Activated T-helper 1 cell treated with anti-CD3 and anti-CD28 coated beads, Interleukin-12 subunit alpha, Interleukin-12 subunit beta, Interleukin-2, Interleukin-4 antibody, amounts not matched to agents 30 ng/mL and 10 ng/mL and 1 ng/mL, durations not matched to agents 14 hours and 24 hours and 36 hours (primary cell): ENCODE data around the gene VAC14. TPM values are rescaled to one million over a fixed set of nuclear protein-coding genes. Genes with fewer than 3 reads are reported as not detected.
A peak's percentile ranks its signal among the peaks of the same experiment; 100 is the strongest.

Source experiments
- DNase-seq: peaks from one replicate; pipeline ENCODE4 v3.0.0; 2021; ENCODE audit warnings: low spot score
- H3K27ac Mint-ChIP-seq: one replicate; pipeline ENCODE4 v1.8.0; 2021; ENCODE audit warnings: mild to moderate bottlenecking, mixed read lengths
- H3K27me3 Mint-ChIP-seq: one replicate; pipeline ENCODE4 v1.8.0; 2022; ENCODE audit warnings: mild to moderate bottlenecking, moderate library complexity, mixed read lengths; ENCODE audit not compliant: insufficient read depth
- H3K36me3 Mint-ChIP-seq: one replicate; pipeline ENCODE4 v1.8.0; 2021; ENCODE audit warnings: low read depth, mixed read lengths
- H3K4me1 Mint-ChIP-seq: one replicate; pipeline ENCODE4 v1.8.0; 2021; ENCODE audit warnings: low read depth, mixed read lengths
- H3K4me3 Mint-ChIP-seq: one replicate; pipeline ENCODE4 v1.8.0; 2021; ENCODE audit warnings: mild to moderate bottlenecking, moderate library complexity, mixed read lengths
- H3K9me3 Mint-ChIP-seq: one replicate; pipeline ENCODE4 v1.8.0; 2021; ENCODE audit warnings: mixed read lengths
- intact Hi-C: fragments of 100-400 bp; cut with micrococcal nuclease; formaldehyde crosslinking; loops from one replicate; pipeline ENCODE4 v1.15.1; 2024
- total RNA-seq: library from RNA; stranded (reverse); gene quantifications from 2 replicates; pipeline ENCODE4 v1.2.3, GENCODE V29; 2022

The VAC14 gene
- total RNA-seq, 1 donor from 2014 or later, result 37.5 TPM

GRCh38 chr16:70780546-70780945, 20.4 kb downstream of the VAC14 start:
- intact Hi-C loops, result no loop called here
- DNase-seq, result no peak
- Mint-ChIP-seq H3K4me3 (no peak overlapping the region), H3K4me1 (no peaks in the 10 kb centered on the region), H3K9me3 (no peaks in the 10 kb centered on the region), H3K27me3 (no peaks in the 10 kb centered on the region), H3K36me3 (peaks cover 36% of the 10 kb centered on the region), H3K27ac (no peak overlapping the region)

GRCh38 chr16:70779361-70779760, 21.6 kb downstream of the VAC14 start:
- H3K27me3 Mint-ChIP-seq, result no peaks in the 10 kb centered on the region
- intact Hi-C loops, result no loop called here
- H3K4me3 Mint-ChIP-seq, result no peak overlapping the region
- peaks cover 38% of the 10 kb centered on the region for H3K36me3 Mint-ChIP-seq
- DNase-seq, result no peak
- H3K9me3 Mint-ChIP-seq, result no peaks in the 10 kb centered on the region
- no peaks in the 10 kb centered on the region for H3K4me1 Mint-ChIP-seq
- H3K27ac Mint-ChIP-seq, result no peak overlapping the region

GRCh38 chr16:70778901-70779309, 22.1 kb downstream of the VAC14 start:
- intact Hi-C loops, result no loop called here
- peaks cover 34% of the 10 kb centered on the region for H3K36me3 Mint-ChIP-seq
- no peaks in the 10 kb centered on the region for H3K27me3 Mint-ChIP-seq
- H3K4me1 Mint-ChIP-seq, result no peaks in the 10 kb centered on the region
- no peak for DNase-seq
- no peak overlapping the region for H3K27ac Mint-ChIP-seq
- H3K9me3 Mint-ChIP-seq, result no peaks in the 10 kb centered on the region
- H3K4me3 Mint-ChIP-seq, result no peak overlapping the region

GRCh38 chr16:70777973-70778406, 23.0 kb downstream of the VAC14 start:
- Mint-ChIP-seq H3K9me3 (no peaks in the 10 kb centered on the region), H3K27me3 (no peaks in the 10 kb centered on the region), H3K4me3 (no peak overlapping the region), H3K36me3 (peaks cover 28% of the 10 kb centered on the region), H3K27ac (no peak overlapping the region), H3K4me1 (no peaks in the 10 kb centered on the region)
- DNase-seq, result no peak
- intact Hi-C loops, result no loop called here

GRCh38 chr16:70777496-70777895, 23.5 kb downstream of the VAC14 start:
- Mint-ChIP-seq H3K4me3 (no peak overlapping the region), H3K36me3 (peaks cover 23% of the 10 kb centered on the region), H3K27me3 (no peaks in the 10 kb centered on the region), H3K4me1 (no peaks in the 10 kb centered on the region), H3K27ac (no peak overlapping the region), H3K9me3 (no peaks in the 10 kb centered on the region)
- intact Hi-C loops, result no loop called here
- no peak for DNase-seq

GRCh38 chr16:70775399-70775798, 25.6 kb downstream of the VAC14 start:
- H3K36me3 Mint-ChIP-seq, result peaks cover 8% of the 10 kb centered on the region
- DNase-seq, result no peak
- H3K9me3 Mint-ChIP-seq, result no peaks in the 10 kb centered on the region
- no peak overlapping the region for H3K4me3 Mint-ChIP-seq
- no peaks in the 10 kb centered on the region for H3K27me3 Mint-ChIP-seq
- H3K4me1 Mint-ChIP-seq, result peaks cover 9% of the 10 kb centered on the region
- intact Hi-C loops, result no loop called here
- no peak overlapping the region for H3K27ac Mint-ChIP-seq

- intact Hi-C loops, result no loop called here
- no peak overlapping the region for H3K4me3 Mint-ChIP-seq
- H3K36me3 Mint-ChIP-seq, result peaks cover 8% of the 10 kb centered on the region
- H3K9me3 Mint-ChIP-seq, result no peaks in the 10 kb centered on the region
- peaks cover 9% of the 10 kb centered on the region for H3K4me1 Mint-ChIP-seq
- H3K27ac Mint-ChIP-seq, result no peak overlapping the region
- DNase-seq, result no peak
- H3K27me3 Mint-ChIP-seq, result no peaks in the 10 kb centered on the region
Measured at GRCh38 chr16:70774261-70774660, 26.7 kb downstream of the VAC14 start.

GRCh38 chr16:70772493-70772892, 28.5 kb downstream of the VAC14 start:
- H3K4me3 Mint-ChIP-seq, result no peak overlapping the region
- intact Hi-C loops, result no loop called here
- H3K4me1 Mint-ChIP-seq, result peaks cover 9% of the 10 kb centered on the region
- H3K36me3 Mint-ChIP-seq, result peaks cover 4% of the 10 kb centered on the region
- H3K9me3 Mint-ChIP-seq, result no peaks in the 10 kb centered on the region
- no peak for DNase-seq
- no peaks in the 10 kb centered on the region for H3K27me3 Mint-ChIP-seq
- H3K27ac Mint-ChIP-seq, result no peak overlapping the region

- H3K27ac Mint-ChIP-seq, result no peak overlapping the region
- peak; percentile 45 for DNase-seq
- no peak overlapping the region for H3K4me3 Mint-ChIP-seq
- H3K4me1 Mint-ChIP-seq, result peaks cover 9% of the 10 kb centered on the region
- no peaks in the 10 kb centered on the region for H3K27me3 Mint-ChIP-seq
- no peaks in the 10 kb centered on the region for H3K9me3 Mint-ChIP-seq
- intact Hi-C loops, result loop anchor here (1.0 to 2.0 kb wide), 4 partner anchors 34 to 196 kb away; no protein-coding TSS in a partner anchor
- H3K36me3 Mint-ChIP-seq, result peaks cover 4% of the 10 kb centered on the region
Measured at GRCh38 chr16:70770626-70771552, 30.1 kb downstream of the VAC14 start.

GRCh38 chr16:70770291-70770625, 30.7 kb downstream of the VAC14 start:
- no peak for DNase-seq
- H3K36me3 Mint-ChIP-seq, result peaks cover 4% of the 10 kb centered on the region
- peaks cover 9% of the 10 kb centered on the region for H3K4me1 Mint-ChIP-seq
- no peaks in the 10 kb centered on the region for H3K27me3 Mint-ChIP-seq
- no peaks in the 10 kb centered on the region for H3K9me3 Mint-ChIP-seq
- H3K27ac Mint-ChIP-seq, result no peak overlapping the region
- no peak overlapping the region for H3K4me3 Mint-ChIP-seq
- intact Hi-C loops, result loop anchor here (2.0 kb wide), 1 partner anchor 195 kb away; no protein-coding TSS in a partner anchor

GRCh38 chr16:70769761-70770160, 31.2 kb downstream of the VAC14 start:
- intact Hi-C loops, result loop anchor here (2.0 kb wide), 1 partner anchor 195 kb away; no protein-coding TSS in a partner anchor
- no peaks in the 10 kb centered on the region for H3K9me3 Mint-ChIP-seq
- H3K4me1 Mint-ChIP-seq, result peaks cover 9% of the 10 kb centered on the region
- no peaks in the 10 kb centered on the region for H3K27me3 Mint-ChIP-seq
- H3K4me3 Mint-ChIP-seq, result no peak overlapping the region
- no peak for DNase-seq
- no peak overlapping the region for H3K27ac Mint-ChIP-seq
- H3K36me3 Mint-ChIP-seq, result peaks cover 3% of the 10 kb centered on the region

- no peaks in the 10 kb centered on the region for H3K27me3 Mint-ChIP-seq
- H3K4me1 Mint-ChIP-seq, result peaks cover 9% of the 10 kb centered on the region
- intact Hi-C loops, result no loop called here
- no peaks in the 10 kb centered on the region for H3K9me3 Mint-ChIP-seq
- peaks cover 3% of the 10 kb centered on the region for H3K36me3 Mint-ChIP-seq
- no peak for DNase-seq
- no peak overlapping the region for H3K4me3 Mint-ChIP-seq
- H3K27ac Mint-ChIP-seq, result no peak overlapping the region
Measured at GRCh38 chr16:70769131-70769530, 31.8 kb downstream of the VAC14 start.

- H3K36me3 Mint-ChIP-seq, result peaks cover 3% of the 10 kb centered on the region
- peaks cover 9% of the 10 kb centered on the region for H3K4me1 Mint-ChIP-seq
- intact Hi-C loops, result no loop called here
- no peaks in the 10 kb centered on the region for H3K27me3 Mint-ChIP-seq
- no peaks in the 10 kb centered on the region for H3K9me3 Mint-ChIP-seq
- no peak overlapping the region for H3K4me3 Mint-ChIP-seq
- no peak overlapping the region for H3K27ac Mint-ChIP-seq
- DNase-seq, result no peak
Measured at GRCh38 chr16:70768203-70768580, 32.8 kb downstream of the VAC14 start.
